DND-41 (cell line): ENCODE measurements around the gene MAP4K5.

Source experiments
- ATAC-seq: fragments of 200-7000 bp; cut with Tn5 transposase; 3 replicates; pipeline ENCODE4 v1.9.1; 2021; ENCODE audit warnings: low read depth; ENCODE audit not compliant: insufficient read depth
- DNase-seq: peaks from one replicate; pipeline ENCODE4 v3.0.0-alpha.2; 2020
- H2AFZ ChIP-seq: 2 replicates; pipeline ENCODE4 v1.6.0; 2012; ENCODE audit warnings: low read depth, low read length
- H3K27ac ChIP-seq: 2 replicates; pipeline ENCODE4 v1.5.1; 2012; ENCODE audit warnings: low read length, inconsistent platforms
- H3K27me3 ChIP-seq: fragments of 200-600 bp; sonication (generic); 2 replicates; pipeline ENCODE4 v1.6.0; 2012; ENCODE audit warnings: low read length, mild to moderate bottlenecking, inconsistent platforms; ENCODE audit not compliant: insufficient read depth, poor library complexity
- H3K36me3 ChIP-seq: 2 replicates; pipeline ENCODE4 v1.5.1; 2012; ENCODE audit warnings: low read length, inconsistent platforms; ENCODE audit not compliant: insufficient read depth
- H3K4me1 ChIP-seq: 2 replicates; pipeline ENCODE4 v1.5.1; 2012; ENCODE audit warnings: mild to moderate bottlenecking, low read length; ENCODE audit not compliant: insufficient read depth
- H3K4me2 ChIP-seq: 2 replicates; pipeline ENCODE4 v1.6.0; 2012; ENCODE audit warnings: mild to moderate bottlenecking, moderate library complexity, low read length, inconsistent platforms; ENCODE audit not compliant: insufficient read depth
- H3K4me3 ChIP-seq, 2 experiments: fragments of 200-600 bp in 1 of 2; shearing (Covaris generic) in 1 of 2; 2 replicates each; pipeline ENCODE4 v1.5.1; 2012 to 2016; ENCODE audit warnings: inconsistent platforms in 2 of 2, low read length in 2 of 2, mild to moderate bottlenecking in 2 of 2, low read depth in 1 of 2, moderate library complexity in 1 of 2
- H3K79me2 ChIP-seq: 2 replicates; pipeline ENCODE4 v1.6.0; 2012; ENCODE audit warnings: low read length, inconsistent platforms; ENCODE audit not compliant: insufficient read depth
- H3K9ac ChIP-seq: 2 replicates; pipeline ENCODE4 v1.6.0; 2012; ENCODE audit warnings: low read depth, mild to moderate bottlenecking, inconsistent platforms, low read length, moderate library complexity
- H3K9me3 ChIP-seq: 2 replicates; pipeline ENCODE4 v1.5.1; 2012; ENCODE audit warnings: low read length, moderate library complexity, mild to moderate bottlenecking, inconsistent platforms; ENCODE audit not compliant: insufficient read depth, severe bottlenecking
- H4K20me1 ChIP-seq: 2 replicates; pipeline ENCODE4 v1.6.0; 2012; ENCODE audit warnings: low read length; ENCODE audit not compliant: insufficient read depth
- EZH2 ChIP-seq: IDR thresholded peaks from 3 replicates; pipeline ENCODE4 v1.6.1; 2012; ENCODE audit warnings: borderline replicate concordance, low read depth, mild to moderate bottlenecking, moderate library complexity, low read length, inconsistent platforms; ENCODE audit not compliant: severe bottlenecking
- TF ChIP-seq, protein P1 (sequence below): IDR thresholded peaks from 2 replicates; pipeline ENCODE4 v1.5.1; 2012; ENCODE audit warnings: borderline replicate concordance, low read length, moderate library complexity, mild to moderate bottlenecking; ENCODE audit not compliant: poor library complexity, severe bottlenecking; ENCODE audit errors: extremely low read depth

Gene MAP4K5

GRCh38 chr14:50531595-50532501 is 521 bp downstream of the MAP4K5 start:
- Histone ChIP-seq H3K4me1 (peaks cover 41% of the 10 kb centered on the region), H3K9ac (peak overlapping the region; percentile 87), H3K36me3 (peaks cover 15% of the 10 kb centered on the region; the same call in 1 of the 2 replicates), H3K4me2 (peak overlapping the region; percentile 98), H3K27me3 (no peaks in the 10 kb centered on the region), H2AFZ (peak overlapping the region; percentile 100), H4K20me1 (peaks cover 23% of the 10 kb centered on the region), H3K79me2 (peaks cover 54% of the 10 kb centered on the region), H3K4me3 (peak overlapping the region; percentile 66 to 72), H3K27ac (peak overlapping the region; percentile 72), H3K9me3 (peaks cover under 1% of the 10 kb centered on the region)
- peak; percentile 50 for DNase-seq
- no peak for TF ChIP-seq EZH2
- ATAC-seq = peak; percentile 39

GRCh38 chr14:50530794-50531365 is 1.5 kb downstream of the MAP4K5 start:
- H3K36me3 ChIP-seq = peaks cover 17% of the 10 kb centered on the region; the same call in 1 of the 2 replicates
- H3K9ac ChIP-seq = peak overlapping the region; percentile 87
- H3K4me3 ChIP-seq = peak overlapping the region; percentile 66 to 72; a peak in 3 of 4 replicates
- peaks cover 27% of the 10 kb centered on the region for H4K20me1 ChIP-seq
- no peak overlapping the region for H2AFZ ChIP-seq
- peak overlapping the region; percentile 72; the same call in 1 of the 2 replicates for H3K27ac ChIP-seq
- ATAC-seq (no peak), DNase-seq (no peak)
- no peaks in the 10 kb centered on the region for H3K9me3 ChIP-seq
- H3K79me2 ChIP-seq = peaks cover 63% of the 10 kb centered on the region
- H3K4me2 ChIP-seq = peak overlapping the region; percentile 98
- peaks cover 41% of the 10 kb centered on the region for H3K4me1 ChIP-seq
- H3K27me3 ChIP-seq = no peaks in the 10 kb centered on the region
- TF ChIP-seq EZH2 = no peak
- TF ChIP-seq, protein P1, sequence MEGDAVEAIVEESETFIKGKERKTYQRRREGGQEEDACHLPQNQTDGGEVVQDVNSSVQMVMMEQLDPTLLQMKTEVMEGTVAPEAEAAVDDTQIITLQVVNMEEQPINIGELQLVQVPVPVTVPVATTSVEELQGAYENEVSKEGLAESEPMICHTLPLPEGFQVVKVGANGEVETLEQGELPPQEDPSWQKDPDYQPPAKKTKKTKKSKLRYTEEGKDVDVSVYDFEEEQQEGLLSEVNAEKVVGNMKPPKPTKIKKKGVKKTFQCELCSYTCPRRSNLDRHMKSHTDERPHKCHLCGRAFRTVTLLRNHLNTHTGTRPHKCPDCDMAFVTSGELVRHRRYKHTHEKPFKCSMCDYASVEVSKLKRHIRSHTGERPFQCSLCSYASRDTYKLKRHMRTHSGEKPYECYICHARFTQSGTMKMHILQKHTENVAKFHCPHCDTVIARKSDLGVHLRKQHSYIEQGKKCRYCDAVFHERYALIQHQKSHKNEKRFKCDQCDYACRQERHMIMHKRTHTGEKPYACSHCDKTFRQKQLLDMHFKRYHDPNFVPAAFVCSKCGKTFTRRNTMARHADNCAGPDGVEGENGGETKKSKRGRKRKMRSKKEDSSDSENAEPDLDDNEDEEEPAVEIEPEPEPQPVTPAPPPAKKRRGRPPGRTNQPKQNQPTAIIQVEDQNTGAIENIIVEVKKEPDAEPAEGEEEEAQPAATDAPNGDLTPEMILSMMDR = no peak

DNA sequence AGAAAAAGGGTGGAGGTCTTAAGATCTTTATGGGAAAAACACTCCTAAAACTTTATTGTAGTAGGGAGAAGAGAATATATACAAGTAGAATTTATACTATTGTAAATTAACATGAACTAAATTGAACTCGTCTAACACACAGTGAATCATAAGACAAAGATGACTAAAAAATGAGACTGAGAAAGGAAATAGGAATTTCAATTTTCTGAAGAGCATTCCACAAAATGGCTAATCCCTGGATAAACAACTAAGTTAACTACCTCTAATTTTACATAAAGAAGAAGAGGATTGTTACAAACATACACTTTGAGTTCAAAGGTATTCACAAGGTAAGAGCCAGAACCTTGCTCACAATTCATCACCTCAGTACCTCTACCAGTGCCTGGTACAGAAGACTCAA is 2.0 kb downstream of the MAP4K5 start:
- Histone ChIP-seq H3K4me3 (peak overlapping the region in 1 of 2 experiments; percentile 72; a peak in 2 of 4 replicates), H3K27me3 (no peaks in the 10 kb centered on the region), H2AFZ (no peak overlapping the region), H3K9me3 (no peaks in the 10 kb centered on the region), H4K20me1 (peaks cover 28% of the 10 kb centered on the region), H3K9ac (peak overlapping the region; percentile 87; the same call in 1 of the 2 replicates), H3K4me1 (peaks cover 41% of the 10 kb centered on the region), H3K27ac (no peak overlapping the region), H3K4me2 (peak overlapping the region; percentile 98), H3K36me3 (peaks cover 18% of the 10 kb centered on the region; the same call in 1 of the 2 replicates), H3K79me2 (peaks cover 68% of the 10 kb centered on the region)
- TF ChIP-seq EZH2 = no peak
- TF ChIP-seq, protein P1 = no peak
- no peak for ATAC-seq
- DNase-seq = no peak
